NCI-H1048 (cell line): ENCODE data around the gene LRFN2.

Source experiments
- DNase-seq: peaks from one replicate; lab custom pipeline; 2025; lab: John Stamatoyannopoulos, UW

The LRFN2 gene

DNA sequence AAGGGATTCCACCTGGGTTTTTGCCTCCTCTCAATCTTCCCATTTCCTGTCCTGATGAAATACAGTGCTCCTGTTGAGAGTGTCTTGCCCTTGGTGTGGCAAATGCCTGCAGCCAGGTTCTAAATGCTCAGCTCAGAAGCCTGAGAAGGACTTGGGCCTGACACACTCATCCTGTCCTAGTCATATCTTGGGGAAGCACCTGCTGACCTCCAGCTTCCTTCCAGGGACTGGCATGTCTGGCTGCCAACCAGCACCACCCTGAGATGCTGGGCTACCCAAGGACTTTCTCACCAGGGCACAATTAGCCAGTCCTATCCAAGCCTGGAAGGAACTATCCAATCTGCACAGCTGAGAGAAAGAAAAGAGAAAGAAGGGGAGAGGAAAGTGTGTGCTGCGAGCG, 43.4 kb downstream of the LRFN2 start:
- no peak for DNase-seq

- DNase-seq = no peak
Observed at GRCh38 chr6:40543146-40543545, 44.0 kb downstream of the LRFN2 start.

- no peak for DNase-seq
Observed at GRCh38 chr6:40542175-40542764, 44.9 kb downstream of the LRFN2 start.

GRCh38 chr6:40541556-40542174, 45.5 kb downstream of the LRFN2 start:
- DNase-seq = no peak

GRCh38 chr6:40540790-40541189, 46.4 kb downstream of the LRFN2 start:
- no peak for DNase-seq

DNA sequence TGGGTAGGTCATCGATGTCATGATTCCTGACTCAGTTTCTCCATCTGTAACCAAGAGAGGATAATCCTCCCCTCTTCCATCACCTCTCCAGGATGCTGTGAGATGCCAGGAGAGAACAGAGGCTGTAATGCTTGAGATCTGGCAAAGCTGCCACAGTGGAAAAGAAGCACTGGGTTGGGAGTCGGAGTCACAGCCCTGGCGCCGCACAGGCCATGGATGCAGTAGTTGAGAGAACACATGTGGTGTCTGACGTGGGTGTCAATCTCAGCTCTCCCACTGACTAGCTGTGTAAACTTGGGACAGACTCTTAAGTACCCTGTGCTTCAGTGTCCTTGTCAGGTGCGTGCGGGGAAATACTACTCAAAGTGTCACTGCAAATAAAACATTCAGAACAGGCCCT, 47.3 kb downstream of the LRFN2 start:
- no peak for DNase-seq

GRCh38 chr6:40538556-40538955, 48.6 kb downstream of the LRFN2 start:
- no peak for DNase-seq

DNA sequence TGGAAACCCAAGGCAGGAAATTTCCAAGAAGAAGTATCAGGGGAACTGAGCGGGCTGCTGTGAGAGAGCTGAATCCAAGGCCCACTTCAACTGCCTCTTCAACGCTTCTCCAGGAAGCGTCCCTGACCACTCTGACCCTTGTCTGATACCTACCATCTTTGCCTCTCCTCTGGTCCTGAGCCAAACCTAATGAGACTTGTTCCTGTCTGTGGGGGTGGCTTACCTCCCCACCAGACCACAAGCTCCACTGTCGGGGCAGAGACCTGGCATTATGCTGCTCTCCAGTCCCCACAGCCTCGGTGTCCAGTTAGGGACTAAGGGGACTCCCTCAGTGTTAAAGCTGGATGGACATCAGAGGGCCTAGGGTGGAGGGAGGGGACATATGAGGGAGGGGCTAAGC, 49.7 kb downstream of the LRFN2 start:
- no peak for DNase-seq

DNA sequence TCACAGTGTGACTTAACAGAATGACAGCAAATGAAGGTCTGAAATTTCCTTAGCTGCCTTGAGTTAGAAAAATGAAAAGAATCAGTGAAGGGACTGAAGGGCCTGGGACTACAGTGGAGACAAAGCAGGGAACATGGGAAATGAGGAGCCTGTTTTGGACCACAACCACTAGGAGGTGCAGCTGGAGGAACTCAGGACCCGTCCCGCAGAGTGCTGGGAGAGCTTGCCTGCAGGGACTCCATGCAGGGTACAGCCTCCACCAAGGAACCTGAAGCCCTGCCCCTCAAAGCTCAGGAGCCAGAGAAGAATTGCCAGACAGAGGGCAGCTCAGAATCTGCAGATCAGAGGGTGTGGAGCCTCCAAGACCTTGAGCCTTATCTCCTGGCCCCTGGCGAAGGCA, 50.7 kb downstream of the LRFN2 start:
- DNase-seq = no peak

DNA sequence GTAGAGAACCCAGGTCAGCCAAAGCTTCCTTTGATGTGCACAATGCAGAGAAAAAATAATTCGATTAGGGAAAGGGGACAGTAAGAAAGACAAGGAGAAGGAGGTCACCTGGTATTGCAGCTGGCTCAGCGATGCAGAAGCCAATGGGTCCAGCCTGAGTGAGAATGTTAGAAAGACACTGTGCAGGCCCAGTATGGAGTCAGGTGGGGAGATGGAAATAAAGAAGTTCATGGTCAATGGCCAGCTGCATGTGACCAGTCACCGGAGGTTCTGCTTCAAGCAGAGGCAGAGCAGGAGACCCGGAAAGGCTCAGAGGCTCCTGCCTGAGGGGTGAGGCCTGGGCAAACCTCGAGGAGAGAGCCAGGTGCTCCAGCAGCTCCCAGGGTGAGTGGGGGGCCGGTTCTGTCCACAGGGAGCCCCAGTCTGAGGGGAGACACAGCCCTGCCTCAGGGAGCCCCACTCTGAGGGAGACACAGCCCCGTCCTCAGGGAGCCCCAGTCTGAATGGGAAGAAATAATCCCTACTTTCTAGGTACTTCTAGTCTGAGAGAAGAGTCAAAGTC, 51.3 kb downstream of the LRFN2 start:
- DNase-seq = no peak

DNA sequence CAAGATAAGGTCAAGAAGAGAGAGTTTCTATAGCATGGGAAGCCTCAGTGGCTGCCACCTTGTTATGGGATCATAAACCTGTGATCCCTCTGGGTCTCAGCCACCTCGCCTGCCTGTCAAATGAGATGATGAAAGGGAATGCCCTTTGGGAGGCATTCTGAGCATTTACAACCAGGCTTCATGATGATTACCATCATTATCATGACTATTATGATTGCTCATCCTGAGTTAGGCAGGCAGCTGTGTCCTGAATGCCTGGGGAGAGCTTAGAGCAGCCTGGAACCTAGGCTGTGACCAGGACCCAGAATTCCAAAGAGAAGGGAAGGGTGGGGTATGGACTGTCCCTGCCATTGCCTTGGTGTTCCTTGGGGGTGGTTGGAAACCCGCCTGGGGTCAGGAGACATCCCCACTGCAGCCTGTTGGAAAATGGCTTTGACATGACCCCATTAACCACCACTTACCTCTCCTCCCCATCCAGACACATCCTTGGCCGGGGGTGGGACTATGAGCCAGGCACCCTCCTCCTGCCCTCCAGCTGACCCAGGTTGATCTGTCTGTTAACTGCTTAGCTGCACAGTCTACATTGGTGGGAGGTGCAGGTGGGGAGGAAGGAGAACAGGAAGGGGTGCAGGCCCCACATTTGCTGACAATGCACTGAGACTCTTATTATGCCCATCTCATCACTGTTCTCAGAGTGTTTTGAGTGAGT, 51.9 kb downstream of the LRFN2 start:
- no peak for DNase-seq

- DNase-seq = no peak
Observed at GRCh38 chr6:40532349-40533000, 54.7 kb downstream of the LRFN2 start.

GRCh38 chr6:40529919-40530318, 57.2 kb downstream of the LRFN2 start:
- no peak for DNase-seq

DNA sequence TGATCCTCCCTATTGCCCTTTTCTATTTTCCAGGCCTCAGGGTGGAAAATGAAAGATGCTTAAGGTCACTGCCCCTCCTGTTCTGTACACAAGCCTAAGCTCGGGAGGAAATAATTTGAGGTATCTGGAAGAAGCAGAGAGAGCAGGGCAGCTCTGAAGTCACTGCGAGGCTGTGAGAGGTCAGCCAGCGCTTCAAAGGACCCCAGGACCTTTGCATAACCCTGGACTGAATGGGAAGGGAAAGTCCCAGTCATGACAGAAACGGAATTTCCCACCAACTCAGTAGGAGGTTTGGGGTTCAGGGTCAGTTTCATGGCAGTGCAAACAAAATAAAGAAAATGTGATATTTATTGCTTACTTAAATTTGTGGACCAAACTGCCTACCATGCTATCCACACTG, 58.1 kb downstream of the LRFN2 start:
- DNase-seq = no peak

DNA sequence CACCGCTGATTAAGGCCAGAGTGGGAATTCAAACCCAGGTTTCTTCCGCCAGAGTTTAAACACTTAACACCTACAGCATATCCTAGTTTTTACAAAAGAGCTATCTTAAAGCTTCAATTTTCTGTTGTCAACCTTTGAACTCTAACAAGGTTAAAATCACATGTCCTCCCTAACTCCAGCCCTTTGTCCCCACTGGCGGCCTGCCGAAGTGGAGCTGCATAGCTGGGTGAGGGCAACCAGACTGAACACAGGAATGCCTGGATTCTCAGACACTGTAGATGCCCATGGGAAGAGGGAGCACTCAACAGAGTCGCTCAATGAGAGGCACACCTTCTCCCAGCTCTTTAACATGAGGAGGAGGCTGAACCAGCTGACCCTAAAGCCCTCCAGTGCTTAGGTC, 59.1 kb downstream of the LRFN2 start:
- no peak for DNase-seq

GRCh38 chr6:40526036-40526435, 61.1 kb downstream of the LRFN2 start:
- no peak for DNase-seq

DNA sequence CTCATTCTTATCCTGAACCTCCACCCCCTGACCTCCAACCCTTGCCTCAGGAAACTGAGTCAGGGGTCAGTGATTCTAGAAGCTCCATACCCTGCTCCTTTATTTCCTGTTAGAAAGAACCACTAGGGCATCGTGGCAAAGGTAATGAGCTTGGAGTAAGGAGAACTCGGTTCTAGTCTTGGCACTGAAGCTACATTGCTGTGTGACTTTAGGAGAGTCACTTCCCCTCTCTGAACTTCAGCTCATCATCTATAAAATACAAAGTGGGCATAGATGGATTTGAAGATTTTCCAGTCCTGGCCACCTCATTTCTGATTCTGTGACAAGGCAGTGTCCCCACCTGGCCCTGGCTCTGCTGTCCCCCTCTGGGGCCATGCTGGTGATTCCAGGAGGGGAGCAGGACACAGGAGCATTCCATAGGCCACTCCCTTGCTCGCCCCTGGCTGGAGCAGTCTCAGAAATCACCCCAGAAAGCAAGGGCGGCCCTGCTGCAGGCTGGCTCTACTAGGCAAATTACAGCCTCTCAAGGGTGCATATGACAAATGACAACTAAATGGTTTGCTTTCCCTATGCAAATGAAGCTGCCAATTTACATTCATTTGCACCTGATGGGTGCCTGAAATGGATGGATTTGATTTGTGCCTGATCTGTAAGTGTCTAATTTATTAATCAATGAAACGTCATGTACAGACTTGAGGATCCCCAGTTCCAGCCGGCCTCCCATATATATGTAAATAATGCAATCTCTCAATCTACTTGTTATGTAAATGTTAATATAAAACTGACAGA, 62.2 kb downstream of the LRFN2 start:
- no peak for DNase-seq

DNA sequence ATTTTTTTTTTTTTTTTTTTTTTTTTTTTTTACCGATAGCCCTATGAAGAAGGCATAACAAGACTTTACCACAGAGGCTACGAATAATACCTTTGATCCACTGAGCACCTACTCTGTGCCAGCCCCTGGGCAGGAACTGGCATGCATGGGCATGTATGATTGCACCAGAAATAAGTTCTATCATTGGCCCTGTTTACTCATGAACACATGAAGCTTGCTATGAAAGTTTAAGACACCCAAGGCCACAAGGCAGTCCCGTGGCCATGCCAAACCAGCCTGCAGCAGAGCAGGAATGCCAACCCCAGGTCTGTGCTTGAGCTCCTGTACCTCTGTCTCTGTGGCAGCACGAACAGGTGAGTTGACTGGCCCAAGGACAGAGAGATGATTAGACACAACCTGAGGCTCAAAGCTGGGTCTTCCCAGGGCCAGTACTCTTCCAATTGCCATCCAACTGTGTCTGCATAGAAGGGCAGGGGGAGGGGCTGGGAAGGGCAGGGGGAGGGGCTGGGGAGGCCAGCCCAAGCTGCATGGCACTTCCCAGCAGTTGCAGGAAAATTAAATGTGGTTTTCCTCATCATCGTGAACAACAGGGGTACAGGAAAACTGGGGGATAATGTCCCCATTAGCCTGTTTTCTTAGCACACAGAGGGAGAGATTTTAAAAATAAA, 63.5 kb downstream of the LRFN2 start:
- DNase-seq = no peak

- DNase-seq = no peak
Observed at GRCh38 chr6:40521496-40521895, 65.7 kb downstream of the LRFN2 start.

- DNase-seq = no peak
Observed at GRCh38 chr6:40520678-40521077, 66.5 kb downstream of the LRFN2 start.

DNA sequence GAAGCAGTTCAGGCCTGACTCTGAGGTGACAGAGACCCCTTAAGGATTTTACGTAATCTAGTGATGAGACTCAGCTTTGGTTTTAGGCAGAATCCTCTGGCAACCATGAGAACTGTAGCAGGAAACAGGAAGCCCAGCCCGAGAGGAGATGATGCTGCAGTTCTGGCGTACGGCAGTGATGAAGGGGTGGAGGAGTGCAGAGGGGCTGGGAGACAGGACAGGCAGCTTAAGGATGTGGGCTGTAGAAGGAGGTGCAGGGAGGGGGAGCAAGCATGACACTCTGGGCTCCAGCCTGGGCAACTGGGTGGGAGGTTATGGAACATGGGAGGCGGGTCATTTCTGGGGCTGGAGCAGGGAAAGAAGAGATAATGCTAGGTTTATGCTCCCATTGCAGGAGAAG, 67.1 kb downstream of the LRFN2 start:
- no peak for DNase-seq
